Measurements from ENCODE around the gene NEMF. TPM values are rescaled to one million over a fixed set of nuclear protein-coding genes. Genes with fewer than 3 reads are reported as not detected.

NEMF gene
- total RNA-seq, 4 donors from 2014 or later: 50.2 to 129 (median 79.3) TPM

DNA sequence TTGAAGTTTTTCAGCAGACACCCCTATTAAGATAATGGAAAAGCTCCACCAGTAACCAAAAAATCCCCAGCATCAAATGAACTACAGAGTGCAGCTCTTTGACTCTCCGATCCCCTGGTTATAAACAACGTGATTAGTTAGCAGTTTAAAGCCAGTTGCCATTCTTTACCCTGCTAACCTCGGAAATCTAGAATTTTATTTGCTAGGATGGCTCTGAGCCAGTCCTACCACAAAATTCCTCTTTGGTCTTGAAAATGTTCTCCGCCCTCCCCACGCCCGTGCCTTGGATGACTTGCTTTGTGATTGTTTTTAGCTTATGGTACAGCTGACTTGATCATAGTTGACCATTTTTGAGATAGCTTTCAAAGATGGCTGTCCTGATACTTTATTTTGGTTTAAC is 83.4 kb downstream of the NEMF start:
- H3K9me3 ChIP-seq: no peaks in the 10 kb centered on the region
- peak overlapping the region; percentile 98 to 100 (median 99) for H3K27ac ChIP-seq
- H3K4me1 ChIP-seq: peaks cover 22 to 39% (median 38%) of the 10 kb centered on the region in 4 donors
- DNase-seq: peak; percentile 40
- no peak for TF ChIP-seq POLR2A (IDR thresholded peaks at IDR 0.05)
- TF ChIP-seq EP300 (IDR thresholded peaks at IDR 0.05; ENCODE audit: low read depth): no peak
- TF ChIP-seq, protein P1, sequence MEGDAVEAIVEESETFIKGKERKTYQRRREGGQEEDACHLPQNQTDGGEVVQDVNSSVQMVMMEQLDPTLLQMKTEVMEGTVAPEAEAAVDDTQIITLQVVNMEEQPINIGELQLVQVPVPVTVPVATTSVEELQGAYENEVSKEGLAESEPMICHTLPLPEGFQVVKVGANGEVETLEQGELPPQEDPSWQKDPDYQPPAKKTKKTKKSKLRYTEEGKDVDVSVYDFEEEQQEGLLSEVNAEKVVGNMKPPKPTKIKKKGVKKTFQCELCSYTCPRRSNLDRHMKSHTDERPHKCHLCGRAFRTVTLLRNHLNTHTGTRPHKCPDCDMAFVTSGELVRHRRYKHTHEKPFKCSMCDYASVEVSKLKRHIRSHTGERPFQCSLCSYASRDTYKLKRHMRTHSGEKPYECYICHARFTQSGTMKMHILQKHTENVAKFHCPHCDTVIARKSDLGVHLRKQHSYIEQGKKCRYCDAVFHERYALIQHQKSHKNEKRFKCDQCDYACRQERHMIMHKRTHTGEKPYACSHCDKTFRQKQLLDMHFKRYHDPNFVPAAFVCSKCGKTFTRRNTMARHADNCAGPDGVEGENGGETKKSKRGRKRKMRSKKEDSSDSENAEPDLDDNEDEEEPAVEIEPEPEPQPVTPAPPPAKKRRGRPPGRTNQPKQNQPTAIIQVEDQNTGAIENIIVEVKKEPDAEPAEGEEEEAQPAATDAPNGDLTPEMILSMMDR (IDR thresholded peaks at IDR 0.05): no peak
- no peak for TF ChIP-seq POLR2AphosphoS5 (IDR thresholded peaks at IDR 0.05)
- intact Hi-C loops (cut with DNase I; ENCODE audit: low total_unique reads) (no loop called here), in situ Hi-C loops (cut with MboI; ENCODE audit: low pct_ligation_motif_present in 1 of 4, low pct_unique_long_range_greater_than_20kb in 1 of 4, low sequenced_read_pairs in 3 of 4) (loop anchor here in 3 of 4 donors (10.0 to 25.0 kb wide), 2 partner anchors 132 to 134 kb away; partner anchors contain the start of gene DNAAF2 (in 3 of the 3))
- peak overlapping the region; percentile 79 to 99 (median 90) for H3K4me3 ChIP-seq
- peaks cover 0 to 14% (median 3%) of the 10 kb centered on the region in 4 donors for H3K36me3 ChIP-seq
- no peaks in the 10 kb centered on the region for H3K27me3 ChIP-seq
- 23% methylated on average over 6 of the region's 6 CpGs; no CpG with 5 or more reads in 1 of the 2 donors for WGBS, 2 donors (ENCODE audit: low coverage in 1 of 2)

DNA sequence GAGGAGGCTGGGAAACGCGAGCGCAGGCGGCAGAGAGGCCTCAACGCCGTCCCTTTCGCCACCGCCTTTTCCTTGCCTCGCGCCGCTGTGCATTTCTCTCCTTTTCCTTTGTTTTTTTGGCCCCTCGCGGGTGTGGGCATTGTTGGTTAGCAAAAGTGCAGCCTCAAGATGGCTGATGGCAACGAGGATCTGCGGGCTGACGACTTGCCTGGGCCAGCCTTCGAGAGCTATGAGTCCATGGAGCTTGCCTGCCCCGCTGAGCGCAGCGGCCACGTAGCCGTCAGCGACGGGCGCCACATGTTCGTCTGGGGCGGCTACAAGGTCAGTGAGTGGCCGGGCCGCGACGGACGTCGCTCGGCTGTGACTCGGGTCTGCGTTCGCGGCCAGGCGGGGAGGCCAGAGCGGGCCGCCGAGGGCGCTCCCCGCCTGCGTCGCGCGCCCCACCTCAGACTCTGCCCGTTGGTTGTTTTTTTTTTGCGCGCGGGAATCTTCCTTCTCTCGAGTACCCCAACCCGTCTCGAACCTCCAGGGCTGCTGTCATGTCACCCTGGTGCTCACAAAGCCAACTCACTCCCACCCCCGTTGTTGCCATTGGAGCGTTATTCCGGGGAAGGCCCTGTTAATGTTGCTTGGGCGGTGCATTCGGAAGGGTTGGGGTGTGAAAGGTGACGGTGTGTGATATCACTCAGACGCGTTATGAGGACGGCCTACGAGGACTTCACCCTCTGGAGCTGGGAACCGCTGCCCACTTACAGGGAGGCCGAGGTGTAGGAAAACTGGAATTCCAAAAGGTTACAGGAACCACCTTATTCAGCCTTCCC is 84.1 kb downstream of the NEMF start:
- intact Hi-C loops (cut with DNase I; ENCODE audit: low total_unique reads) (no loop called here), in situ Hi-C loops (cut with MboI; ENCODE audit: low pct_ligation_motif_present in 1 of 4, low pct_unique_long_range_greater_than_20kb in 1 of 4, low sequenced_read_pairs in 3 of 4) (loop anchor here in 3 of 4 donors (10.0 to 25.0 kb wide), 2 partner anchors 131 to 134 kb away; partner anchors contain the start of gene DNAAF2 (in 3 of the 3))
- Histone ChIP-seq H3K27me3 (no peaks in the 10 kb centered on the region), H3K4me3 (peak overlapping the region; percentile 79 to 99 (median 90)), H3K4me1 (peaks cover 22 to 39% (median 38%) of the 10 kb centered on the region in 4 donors), H3K36me3 (peaks cover 0 to 12% (median 2%) of the 10 kb centered on the region in 4 donors), H3K27ac (peak overlapping the region; percentile 98 to 100 (median 99)), H3K9me3 (no peaks in the 10 kb centered on the region)
- peak; percentile 81 for DNase-seq
- 0% methylated on average over 2 to 67 of the region's 67 CpGs for WGBS, 2 donors (ENCODE audit: low coverage in 1 of 2)
- peak; percentile 71 for TF ChIP-seq POLR2A (IDR thresholded peaks at IDR 0.05)
- peak; percentile 62 to 86 (median 75) for TF ChIP-seq POLR2AphosphoS5 (IDR thresholded peaks at IDR 0.05)
- TF ChIP-seq, protein P1 (IDR thresholded peaks at IDR 0.05): no peak

DNA sequence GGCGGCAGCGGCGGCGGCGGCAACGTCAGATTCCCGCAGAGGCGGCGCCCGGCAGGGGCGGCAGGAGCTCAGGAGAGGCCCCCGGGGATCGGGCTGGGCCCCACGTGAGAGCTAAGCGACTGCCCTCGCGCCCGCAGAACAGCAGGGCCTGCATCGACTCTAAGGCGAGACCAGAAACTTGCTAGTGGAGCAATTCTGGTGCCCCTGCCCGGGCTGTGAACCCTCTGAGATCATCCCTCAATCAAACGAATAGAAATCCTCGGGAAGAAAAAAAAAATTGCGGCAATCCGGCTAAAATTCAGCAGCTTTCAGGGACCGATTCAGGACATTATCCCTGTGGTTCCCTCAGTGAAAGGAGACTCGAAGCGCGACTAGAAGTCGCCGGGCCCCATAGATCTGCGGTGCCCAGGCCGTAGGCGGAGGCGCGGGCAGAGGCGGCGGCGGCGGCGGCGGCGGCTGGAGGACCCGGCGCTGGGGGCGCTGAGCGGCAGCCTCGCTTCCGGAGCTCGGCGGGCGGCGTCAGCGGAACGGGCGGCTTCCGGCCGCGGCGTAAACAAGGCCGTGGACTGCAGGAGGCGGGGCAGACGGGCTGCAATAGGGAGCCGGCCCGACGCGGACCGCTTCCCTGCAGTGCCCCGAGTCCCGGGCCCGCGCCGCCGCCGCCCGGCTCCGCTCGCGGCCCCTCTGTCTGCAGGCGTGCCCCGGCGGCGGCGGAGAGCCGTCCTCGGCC is 84.9 kb downstream of the NEMF start, which contains the start of gene KLHDC2:
Gene KLHDC2, plus strand, starts transcription at position 583 of the 730 bp plus-strand sequence. CDS start 316 bp downstream, outside the sequence.
- H3K4me3 ChIP-seq: peak within 1 kb of the TSS; percentile 79 to 99 (median 90)
- in situ Hi-C loops (cut with MboI; ENCODE audit: low pct_ligation_motif_present in 1 of 4, low pct_unique_long_range_greater_than_20kb in 1 of 4, low sequenced_read_pairs in 3 of 4) (loop anchor here in 3 of 4 donors (10.0 to 25.0 kb wide), 2 partner anchors 130 to 133 kb away; partner anchors contain the start of gene DNAAF2 (in 3 of the 3)), intact Hi-C loops (cut with DNase I; ENCODE audit: low total_unique reads) (no loop called here)
- H3K4me1 ChIP-seq: peaks cover 22 to 39% (median 38%) of the 10 kb centered on the region in 4 donors
- peaks cover 0 to 9% (median 2%) of the 10 kb centered on the region in 4 donors for H3K36me3 ChIP-seq
- TF ChIP-seq, protein P1 (IDR thresholded peaks at IDR 0.05): peak in 2 of 5 experiments; percentile 8
- TF ChIP-seq POLR2A (IDR thresholded peaks at IDR 0.05): peak; percentile 77
- TF ChIP-seq POLR2AphosphoS5 (IDR thresholded peaks at IDR 0.05): peak; percentile 88 to 94 (median 91)
- no peak for TF ChIP-seq EP300 (IDR thresholded peaks at IDR 0.05; ENCODE audit: low read depth)
- WGBS, 2 donors (ENCODE audit: low coverage in 1 of 2): 0% methylated on average over 75 of the region's 86 CpGs; no CpG with 5 or more reads in 1 of the 2 donors
- no peaks in the 10 kb centered on the region for H3K9me3 ChIP-seq
- no peaks in the 10 kb centered on the region for H3K27me3 ChIP-seq
- peak; percentile 92 for DNase-seq
- H3K27ac ChIP-seq: peak within 1 kb of the TSS; percentile 98 to 100 (median 99)
